HUDEP-2 (cell line): Measurements from ENCODE around the gene CLTC.
"Not testable (repeated sequence)": the region's sequence is repeated elsewhere in the genome, so short reads cannot be mapped to it uniquely, and the experiment has no call there.

Source experiments
- DNase-seq, 76 experiments: peaks; one replicate each; lab custom pipeline; 2025; ENCODE audit not compliant: unreplicated experiment in 76 of 76; lab: John Stamatoyannopoulos, UW

Gene CLTC

GRCh38 chr17:59633658-59634359 lies 14.1 kb downstream of the CLTC start:
- DNase-seq = no peak

GRCh38 chr17:59634632-59635541 lies 15.2 kb downstream of the CLTC start:
- DNase-seq = no peak

DNA sequence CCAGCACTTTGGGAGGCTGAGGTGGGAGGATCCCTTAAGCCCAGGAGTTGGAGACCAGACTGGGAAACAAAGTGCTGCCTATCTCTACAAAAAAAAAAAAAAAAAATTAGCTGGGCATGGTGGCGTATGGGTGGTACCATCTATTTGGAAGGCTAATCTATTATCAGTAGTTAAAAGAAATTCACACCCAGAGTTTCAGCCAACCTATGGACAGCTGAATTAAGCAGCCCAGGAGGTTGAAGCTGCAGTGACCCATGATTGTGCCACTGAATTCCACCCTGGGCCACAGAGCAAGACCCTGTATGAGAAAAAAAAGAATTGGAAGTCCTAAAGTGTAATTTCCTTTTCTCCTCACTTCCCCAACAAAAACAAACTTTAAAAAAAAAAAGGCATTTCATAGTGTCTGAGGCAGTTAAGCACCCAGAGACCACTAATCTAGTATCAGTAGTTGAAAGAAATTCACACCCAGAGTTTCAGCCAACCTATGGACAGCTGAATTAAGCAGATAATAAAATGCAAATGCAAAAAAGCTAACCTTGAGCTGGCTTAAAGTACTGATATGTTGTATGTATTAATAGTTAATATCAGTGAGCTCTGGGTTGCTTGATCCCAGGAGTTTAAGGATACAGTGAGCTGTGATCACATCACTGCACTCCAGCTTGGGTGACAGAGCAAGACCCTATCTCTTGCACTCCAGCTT lies 18.1 kb downstream of the CLTC start:
- DNase-seq = peak in 33 of 76 experiments; percentile 5 to 71 (median 23)

DNA sequence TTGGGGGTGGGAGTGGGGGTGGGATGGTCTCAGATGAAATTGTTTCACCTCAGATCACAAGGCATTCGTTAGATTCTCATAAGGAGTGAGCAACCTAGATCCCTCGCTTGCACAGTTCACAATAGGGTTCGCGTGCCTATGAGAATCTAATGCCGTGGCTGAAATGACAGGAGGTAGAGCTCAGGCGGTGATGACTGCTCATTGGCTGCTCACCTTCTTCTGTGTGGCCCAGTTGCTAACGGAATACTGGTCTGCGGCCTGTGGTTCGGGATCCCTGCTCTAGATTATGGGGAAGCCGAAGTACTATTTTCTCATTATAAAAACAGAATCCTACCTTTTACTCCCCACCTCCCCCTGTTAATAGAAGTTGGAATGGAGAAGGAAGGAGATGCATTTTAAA lies 18.9 kb downstream of the CLTC start:
- no peak for DNase-seq

DNA sequence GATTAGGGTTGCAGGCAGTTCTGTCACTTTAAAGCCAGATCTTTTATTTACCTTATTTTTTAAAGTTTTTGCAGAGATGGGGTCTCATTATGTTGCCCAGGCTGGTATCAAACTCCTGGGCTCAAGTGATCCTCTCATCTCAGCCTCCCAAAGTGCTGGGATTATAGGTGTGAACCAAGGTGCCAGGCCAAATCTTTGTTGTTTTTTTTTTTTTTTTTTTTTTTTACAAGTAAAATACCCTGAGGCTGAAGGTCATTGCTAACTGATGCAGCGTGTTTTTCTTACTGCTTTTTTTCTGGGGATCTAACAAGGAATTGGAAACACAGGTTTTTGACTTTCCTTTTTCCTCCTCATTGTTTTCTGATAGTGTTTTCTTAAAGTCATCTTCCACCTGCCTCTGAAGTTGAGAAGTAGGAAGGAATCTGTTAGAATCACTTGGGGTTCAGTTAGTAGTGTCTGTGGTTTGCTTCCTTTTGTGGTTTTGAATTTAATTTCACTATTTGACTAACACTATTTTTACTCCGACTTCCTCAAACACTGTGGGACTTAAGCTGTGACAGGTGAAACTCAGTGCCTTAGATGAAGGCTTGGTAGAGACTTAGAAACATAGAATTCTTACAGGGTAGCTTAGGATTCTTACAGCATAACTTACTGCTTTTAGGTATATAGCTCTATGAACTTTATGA lies 22.2 kb downstream of the CLTC start:
- no peak for DNase-seq

DNA sequence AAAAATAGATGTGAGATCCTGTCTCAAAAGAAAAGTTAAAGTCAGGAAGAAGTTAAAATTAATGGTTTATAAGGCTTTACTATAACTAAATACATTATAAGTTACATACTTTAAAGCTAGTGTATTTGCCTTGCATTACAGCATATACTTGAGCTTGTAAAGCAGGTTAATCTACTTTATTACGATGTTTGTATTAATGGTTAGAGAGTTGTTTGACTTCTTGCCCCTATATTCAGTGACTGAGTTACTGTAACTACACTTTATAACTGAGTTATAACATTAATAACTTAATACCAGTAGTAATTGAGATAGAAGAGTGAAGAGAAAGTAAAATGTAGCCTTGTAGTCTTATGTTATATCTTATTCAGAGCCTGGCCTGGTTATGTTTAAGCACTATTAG lies 22.9 kb downstream of the CLTC start:
- no peak for DNase-seq

DNA sequence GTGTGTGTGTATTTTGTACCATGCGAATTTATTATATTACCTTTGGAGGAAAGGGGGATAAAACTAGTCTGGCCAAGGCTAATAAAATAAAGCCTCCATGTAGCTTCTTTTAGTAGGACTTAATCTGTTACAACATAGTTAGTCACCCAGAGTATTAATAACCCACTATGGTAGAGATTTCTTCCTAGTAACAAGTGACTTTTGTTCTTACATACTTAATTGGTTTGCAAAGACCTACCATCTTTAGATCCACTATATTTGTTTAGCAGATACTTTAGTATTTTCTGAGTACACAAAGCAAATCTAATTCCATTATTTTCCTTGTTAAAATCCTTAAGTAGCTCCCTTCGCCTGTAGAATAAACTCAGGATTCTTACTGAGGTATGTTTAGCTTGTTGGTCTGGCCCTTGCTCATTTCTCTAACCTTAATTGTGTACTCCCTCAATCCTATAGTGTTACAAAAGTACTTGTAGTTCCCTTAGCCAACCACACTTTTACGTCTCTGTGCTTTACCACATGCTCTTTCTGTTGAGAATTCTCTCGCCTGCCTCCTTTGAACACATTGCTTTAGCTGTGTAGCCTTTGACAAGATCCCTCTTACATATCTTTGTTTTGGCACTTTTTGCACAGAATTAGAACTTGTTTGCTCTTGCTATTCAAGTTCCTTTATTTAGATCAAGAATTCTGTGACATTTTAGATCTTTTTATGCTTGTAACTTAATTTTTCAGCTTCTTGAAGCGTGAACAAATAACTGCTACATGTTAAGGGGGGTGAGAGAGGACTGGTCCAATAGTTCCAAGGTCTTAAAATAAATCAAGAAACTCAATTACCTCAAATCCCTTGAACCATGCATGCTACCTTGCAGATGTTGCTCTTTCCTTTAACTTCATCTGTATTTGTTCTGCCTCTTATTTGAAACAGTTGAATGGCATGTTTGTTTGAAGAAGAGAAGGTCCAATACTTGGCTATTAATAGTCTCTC lies 23.8 kb downstream of the CLTC start:
- peak in 1 of 76 experiments; percentile 7 for DNase-seq

GRCh38 chr17:59647288-59647687 lies 27.6 kb downstream of the CLTC start:
- no peak for DNase-seq

DNA sequence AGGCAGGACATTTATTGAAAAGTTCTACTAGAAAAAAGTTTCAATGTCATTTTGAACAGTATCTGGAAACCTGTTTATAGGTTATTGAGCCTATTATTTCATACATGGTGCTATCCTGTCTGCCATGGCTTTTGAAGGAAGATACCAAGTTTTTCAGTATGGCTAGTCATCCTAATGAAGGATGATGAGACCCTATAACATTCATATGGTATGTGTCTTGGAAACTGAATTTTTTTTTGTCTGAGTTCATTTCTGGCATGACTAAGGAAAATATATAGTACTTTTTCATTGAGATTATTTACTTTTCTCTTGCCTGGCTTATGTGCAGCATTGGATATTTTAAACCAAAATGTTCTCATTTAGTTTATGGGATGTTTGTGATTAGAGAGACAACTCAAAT lies 30.2 kb downstream of the CLTC start:
- DNase-seq = no peak

DNA sequence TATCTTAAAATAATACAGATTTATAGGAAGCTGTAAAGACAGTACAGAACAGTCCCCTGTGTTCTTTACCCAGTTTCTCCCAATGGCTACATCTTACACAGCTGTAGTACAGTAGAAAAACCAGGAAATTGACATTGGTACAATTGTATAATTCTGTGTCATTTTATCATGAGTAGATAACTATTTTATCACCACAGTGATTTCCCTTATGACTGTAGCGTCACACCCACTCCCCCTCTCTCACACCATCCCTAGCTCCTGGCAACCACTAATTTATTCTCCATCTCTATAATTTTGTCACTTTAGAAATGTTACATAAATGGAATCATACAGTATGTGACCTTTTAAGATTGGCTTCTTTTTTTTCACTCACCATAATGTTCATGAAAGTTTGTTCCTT lies 30.9 kb downstream of the CLTC start:
- no peak for DNase-seq

GRCh38 chr17:59651346-59651745 lies 31.7 kb downstream of the CLTC start:
- DNase-seq = no peak

DNA sequence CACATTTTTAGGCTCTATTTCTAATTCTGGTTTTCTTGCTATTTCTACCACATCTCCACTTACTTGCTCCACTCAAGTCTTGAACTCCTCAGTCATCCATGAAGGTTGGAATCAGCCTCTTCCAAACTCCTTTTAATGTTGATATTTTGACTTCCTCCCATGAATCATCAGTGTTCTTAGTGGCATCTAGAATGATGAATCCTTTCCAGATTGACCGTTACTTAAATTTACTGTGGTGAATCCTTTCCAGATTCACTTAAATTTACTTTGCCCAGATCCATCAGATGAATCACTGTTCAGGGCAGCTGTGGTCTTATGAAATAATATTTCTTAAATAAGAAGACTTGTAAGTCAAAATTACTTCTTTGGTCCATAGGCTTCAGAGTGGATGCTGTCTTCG lies 32.4 kb downstream of the CLTC start:
- DNase-seq = no peak

DNA sequence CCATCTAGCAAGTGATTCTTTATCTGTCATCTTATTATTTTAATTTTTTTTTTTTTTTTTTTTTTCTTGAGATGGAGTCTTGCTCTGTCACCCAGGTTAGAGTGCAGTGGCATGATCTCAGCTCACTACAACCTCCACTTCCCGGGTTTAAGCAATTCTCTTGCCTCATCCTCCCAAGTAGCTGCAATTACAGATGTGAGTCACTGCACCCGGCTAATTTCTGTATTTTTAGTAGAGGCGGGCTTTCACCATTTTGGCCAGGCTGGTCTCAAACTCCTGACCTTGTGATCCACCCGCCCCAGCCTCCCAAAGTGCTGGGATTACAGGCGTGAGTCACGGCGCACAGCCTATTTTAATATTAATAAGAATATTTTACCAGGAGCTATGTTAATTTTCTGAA lies 36.9 kb downstream of the CLTC start:
- not testable (repeated sequence) for DNase-seq

- DNase-seq = no peak
These were observed 46.5 kb downstream of the CLTC start for GRCh38 chr17:59666235-59666634.

GRCh38 chr17:59668816-59669215 lies 49.1 kb downstream of the CLTC start:
- no peak for DNase-seq

GRCh38 chr17:59669411-59669810 lies 49.7 kb downstream of the CLTC start:
- DNase-seq = no peak

DNA sequence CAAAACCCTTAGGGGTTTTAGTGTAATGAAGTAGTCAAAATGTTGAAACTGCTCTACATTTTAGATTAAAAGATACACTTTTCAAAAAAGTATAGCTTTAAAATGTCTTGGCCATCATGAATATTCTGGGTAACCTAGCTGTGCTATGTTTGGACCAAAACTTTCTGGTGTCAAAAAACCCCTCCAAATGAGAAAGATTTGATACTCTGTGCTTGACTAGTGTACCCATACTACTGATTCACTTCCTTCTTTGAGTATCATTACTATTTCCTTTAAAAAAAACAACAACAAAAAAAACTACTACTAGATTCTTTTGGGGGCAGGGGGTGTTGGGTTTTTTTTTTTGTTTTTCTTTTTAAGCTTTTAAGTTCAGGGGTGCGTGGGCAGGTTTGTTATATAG lies 50.2 kb downstream of the CLTC start:
- DNase-seq = no peak

DNA sequence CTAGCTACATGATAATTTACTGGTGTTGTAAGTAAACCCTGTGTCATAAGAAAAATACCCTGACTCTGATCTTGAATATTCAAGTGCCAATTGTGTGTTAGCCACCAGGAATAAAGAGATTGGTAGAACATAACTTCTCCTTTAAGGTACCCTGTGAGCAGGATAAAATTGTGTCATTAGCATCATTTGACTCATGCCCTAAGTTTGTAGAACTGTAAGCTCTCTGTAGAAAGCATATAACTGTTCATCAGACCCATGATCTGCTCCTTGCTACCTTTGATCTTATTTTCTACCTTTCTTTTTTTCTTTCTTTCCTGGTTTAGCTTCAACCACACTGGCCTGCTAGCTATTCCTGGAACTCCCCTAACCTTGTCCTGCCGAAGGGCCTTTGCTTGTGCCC lies 51.7 kb downstream of the CLTC start:
- DNase-seq = no peak

DNA sequence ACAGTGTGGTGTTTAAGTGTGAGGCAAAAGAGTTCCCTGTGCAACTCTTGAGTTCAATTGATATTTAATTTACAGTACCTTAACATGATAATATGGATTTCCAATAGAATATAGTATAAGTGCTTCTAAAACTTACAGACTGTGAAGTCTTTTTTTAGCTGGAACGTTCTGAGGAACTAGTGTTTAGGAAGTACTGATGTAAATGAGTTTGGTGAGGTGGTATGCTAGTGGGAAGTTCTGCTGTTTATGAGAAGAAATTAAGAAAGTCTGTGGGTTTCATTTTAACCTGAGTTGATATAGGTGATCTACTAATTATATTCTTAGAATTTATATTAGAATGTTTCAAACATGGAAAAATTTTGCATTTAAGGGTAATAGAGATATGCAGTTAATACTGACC lies 55.5 kb downstream of the CLTC start:
- no peak for DNase-seq

- DNase-seq = no peak
These were observed 57.0 kb downstream of the CLTC start for GRCh38 chr17:59676716-59677115.
